NCI-H128 (cell line): ENCODE results near the gene EIF6.
A peak's percentile ranks its signal among the peaks of the same experiment; 100 is the strongest.

Source experiments
- DNase-seq: peaks from one replicate; lab custom pipeline; 2025; ENCODE audit not compliant: unreplicated experiment; lab: John Stamatoyannopoulos, UW

The EIF6 gene

GRCh38 chr20:35314816-35315631 lies 30.5 kb upstream of the EIF6 start:
- no peak for DNase-seq

GRCh38 chr20:35312318-35312717 lies 27.7 kb upstream of the EIF6 start:
- no peak for DNase-seq

- DNase-seq, result no peak
Observed at GRCh38 chr20:35311822-35312221, 27.2 kb upstream of the EIF6 start.

GRCh38 chr20:35311409-35311808 lies 26.8 kb upstream of the EIF6 start:
- no peak for DNase-seq

GRCh38 chr20:35307666-35308653 lies 23.4 kb upstream of the EIF6 start:
- no peak for DNase-seq

- DNase-seq, result no peak
Observed at GRCh38 chr20:35306931-35307517, 22.5 kb upstream of the EIF6 start.

GRCh38 chr20:35305682-35306556 lies 21.3 kb upstream of the EIF6 start:
- DNase-seq, result no peak

- no peak for DNase-seq
Observed at GRCh38 chr20:35304956-35305355, 20.4 kb upstream of the EIF6 start.

- DNase-seq, result peak; percentile 75
Observed at GRCh38 chr20:35303735-35304491, 19.3 kb upstream of the EIF6 start.

GRCh38 chr20:35303382-35303734 lies 18.8 kb upstream of the EIF6 start:
- no peak for DNase-seq

- no peak for DNase-seq
Observed at GRCh38 chr20:35302421-35303335, 18.1 kb upstream of the EIF6 start.

- no peak for DNase-seq
Observed at GRCh38 chr20:35301426-35301825, 16.9 kb upstream of the EIF6 start.

GRCh38 chr20:35300469-35301262 lies 16.1 kb upstream of the EIF6 start:
- no peak for DNase-seq

- DNase-seq, result no peak
Observed at GRCh38 chr20:35299780-35300179, 15.2 kb upstream of the EIF6 start.

GRCh38 chr20:35298264-35298663 lies 13.7 kb upstream of the EIF6 start:
- DNase-seq, result no peak

GRCh38 chr20:35297740-35298139 lies 13.2 kb upstream of the EIF6 start:
- no peak for DNase-seq

- no peak for DNase-seq
Observed at GRCh38 chr20:35297155-35297554, 12.6 kb upstream of the EIF6 start.

GRCh38 chr20:35296101-35296554 lies 11.6 kb upstream of the EIF6 start:
- no peak for DNase-seq
